ENCODE results near the gene VCP. TPM values are rescaled to one million over a fixed set of nuclear protein-coding genes. Genes with fewer than 3 reads are reported as not detected.
A peak's percentile ranks its signal among the peaks of the same experiment; 100 is the strongest.

The VCP gene
- total RNA-seq, 1 donor from 2014 or later = 268 TPM

- H3K4me3 Mint-ChIP-seq (ENCODE audit: unreplicated experiment) = peak overlapping the region; percentile 84
- H3K36me3 Mint-ChIP-seq (ENCODE audit: unreplicated experiment) = peaks cover 14% of the 10 kb centered on the region
- peak overlapping the region; percentile 91 for H3K27ac Mint-ChIP-seq (ENCODE audit: unreplicated experiment)
- TF ChIP-seq CTCF (IDR thresholded peaks at IDR 0.05) = no peak
- no peaks in the 10 kb centered on the region for H3K9me3 Mint-ChIP-seq (ENCODE audit: unreplicated experiment)
- no peaks in the 10 kb centered on the region for H3K27me3 Mint-ChIP-seq (ENCODE audit: unreplicated experiment)
- no peak for DNase-seq (ENCODE audit: extremely low spot score, unreplicated experiment)
- H3K4me1 Mint-ChIP-seq (ENCODE audit: unreplicated experiment) = peaks cover 47% of the 10 kb centered on the region
Measured at GRCh38 chr9:35110327-35110761, 37.9 kb upstream of the VCP start.

GRCh38 chr9:35108946-35109575, 36.6 kb upstream of the VCP start:
- Mint-ChIP-seq H3K36me3 (ENCODE audit: unreplicated experiment) (peaks cover 21% of the 10 kb centered on the region), H3K27me3 (ENCODE audit: unreplicated experiment) (no peaks in the 10 kb centered on the region), H3K4me1 (ENCODE audit: unreplicated experiment) (peaks cover 42% of the 10 kb centered on the region), H3K27ac (ENCODE audit: unreplicated experiment) (peak overlapping the region; percentile 91), H3K4me3 (ENCODE audit: unreplicated experiment) (no peak overlapping the region), H3K9me3 (ENCODE audit: unreplicated experiment) (no peaks in the 10 kb centered on the region)
- DNase-seq (ENCODE audit: extremely low spot score, unreplicated experiment) = no peak
- no peak for TF ChIP-seq CTCF (IDR thresholded peaks at IDR 0.05)

- Mint-ChIP-seq H3K4me3 (ENCODE audit: unreplicated experiment) (no peak overlapping the region), H3K9me3 (ENCODE audit: unreplicated experiment) (no peaks in the 10 kb centered on the region), H3K4me1 (ENCODE audit: unreplicated experiment) (peaks cover 42% of the 10 kb centered on the region), H3K27me3 (ENCODE audit: unreplicated experiment) (no peaks in the 10 kb centered on the region), H3K27ac (ENCODE audit: unreplicated experiment) (no peak overlapping the region), H3K36me3 (ENCODE audit: unreplicated experiment) (peaks cover 22% of the 10 kb centered on the region)
- TF ChIP-seq CTCF (IDR thresholded peaks at IDR 0.05) = no peak
- no peak for DNase-seq (ENCODE audit: extremely low spot score, unreplicated experiment)
Measured at GRCh38 chr9:35108461-35108860, 36.0 kb upstream of the VCP start.

- H3K4me3 Mint-ChIP-seq (ENCODE audit: unreplicated experiment) = no peak overlapping the region
- no peak for DNase-seq (ENCODE audit: extremely low spot score, unreplicated experiment)
- H3K4me1 Mint-ChIP-seq (ENCODE audit: unreplicated experiment) = peaks cover 43% of the 10 kb centered on the region
- H3K9me3 Mint-ChIP-seq (ENCODE audit: unreplicated experiment) = no peaks in the 10 kb centered on the region
- no peak for TF ChIP-seq CTCF (IDR thresholded peaks at IDR 0.05)
- no peak overlapping the region for H3K27ac Mint-ChIP-seq (ENCODE audit: unreplicated experiment)
- H3K36me3 Mint-ChIP-seq (ENCODE audit: unreplicated experiment) = peaks cover 22% of the 10 kb centered on the region
- H3K27me3 Mint-ChIP-seq (ENCODE audit: unreplicated experiment) = no peaks in the 10 kb centered on the region
Measured at GRCh38 chr9:35107297-35108290, 35.2 kb upstream of the VCP start.

GRCh38 chr9:35106343-35106730, 33.9 kb upstream of the VCP start:
- no peak for DNase-seq (ENCODE audit: extremely low spot score, unreplicated experiment)
- Mint-ChIP-seq H3K9me3 (ENCODE audit: unreplicated experiment) (no peaks in the 10 kb centered on the region), H3K36me3 (ENCODE audit: unreplicated experiment) (peaks cover 22% of the 10 kb centered on the region), H3K4me3 (ENCODE audit: unreplicated experiment) (no peak overlapping the region), H3K27ac (ENCODE audit: unreplicated experiment) (peak overlapping the region; percentile 23), H3K27me3 (ENCODE audit: unreplicated experiment) (no peaks in the 10 kb centered on the region), H3K4me1 (ENCODE audit: unreplicated experiment) (peaks cover 38% of the 10 kb centered on the region)
- no peak for TF ChIP-seq CTCF (IDR thresholded peaks at IDR 0.05)

All from osteocyte (in vitro differentiated cells).